ENCODE data around the gene SLC25A22. TPM values are rescaled to one million over a fixed set of nuclear protein-coding genes. Genes with fewer than 3 reads are reported as not detected.

Gene SLC25A22
- total RNA-seq, 2 donors from 2014 or later: 55.8 to 69.5 TPM

DNA sequence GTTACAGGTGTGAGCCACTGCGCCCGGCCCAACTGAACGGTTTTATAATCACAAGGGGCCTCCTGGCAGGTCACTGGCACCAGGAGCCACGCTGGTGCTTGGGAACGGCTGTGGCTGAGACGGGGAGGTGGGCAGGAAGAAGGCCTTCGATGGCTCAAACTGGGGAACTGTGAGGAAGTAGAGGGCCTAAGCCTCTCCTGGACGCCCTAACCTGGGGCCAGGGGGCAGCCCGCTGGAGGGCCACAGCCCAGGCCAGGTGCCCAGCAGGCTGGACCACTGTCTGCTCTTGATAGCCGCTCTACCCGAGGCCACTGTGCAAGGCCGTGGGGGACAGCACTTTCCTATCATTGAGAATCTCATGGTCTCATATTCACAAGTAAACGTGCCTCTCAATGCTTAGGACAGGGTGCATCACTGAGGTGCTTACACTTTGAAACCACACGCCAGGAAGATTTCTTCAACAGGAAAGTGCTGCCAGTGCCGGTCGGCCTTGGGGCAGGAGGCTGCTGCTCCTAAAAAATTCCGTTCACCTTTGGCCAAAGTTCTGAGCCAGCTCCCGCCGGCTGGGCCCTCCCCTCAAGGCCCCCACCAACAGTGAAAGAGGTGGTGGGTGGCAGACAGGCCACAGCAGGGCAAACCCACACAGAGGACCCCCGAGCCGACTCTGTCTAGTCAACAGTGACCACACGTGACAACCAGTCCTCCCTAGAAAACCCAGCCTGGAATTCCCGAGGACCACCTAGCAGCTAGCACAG lies 28.0 kb downstream of the SLC25A22 start:
- DNase-seq (no peak), ATAC-seq (no peak)
- H3K9me3 ChIP-seq: no peaks in the 10 kb centered on the region
- 82 to 89% methylated on average over 16 to 23 of the region's 23 CpGs for WGBS, 2 donors
- H3K4me1 ChIP-seq: peaks cover 4% of the 10 kb centered on the region
- no peak overlapping the region for H3K4me3 ChIP-seq
- H3K36me3 ChIP-seq (replicated peaks in 1 of 2; ENCODE audit: insufficient read depth in 1 of 2, low read depth in 2 of 2): peaks cover 0 to 12% of the 10 kb centered on the region in 2 donors
- intact Hi-C loops (cut with DNase I): no loop called here
- H3K27ac ChIP-seq: no peak overlapping the region
- no peaks in the 10 kb centered on the region for H3K27me3 ChIP-seq
- no peak for TF ChIP-seq POLR2A (IDR thresholded peaks at IDR 0.05)
- TF ChIP-seq, protein P1, sequence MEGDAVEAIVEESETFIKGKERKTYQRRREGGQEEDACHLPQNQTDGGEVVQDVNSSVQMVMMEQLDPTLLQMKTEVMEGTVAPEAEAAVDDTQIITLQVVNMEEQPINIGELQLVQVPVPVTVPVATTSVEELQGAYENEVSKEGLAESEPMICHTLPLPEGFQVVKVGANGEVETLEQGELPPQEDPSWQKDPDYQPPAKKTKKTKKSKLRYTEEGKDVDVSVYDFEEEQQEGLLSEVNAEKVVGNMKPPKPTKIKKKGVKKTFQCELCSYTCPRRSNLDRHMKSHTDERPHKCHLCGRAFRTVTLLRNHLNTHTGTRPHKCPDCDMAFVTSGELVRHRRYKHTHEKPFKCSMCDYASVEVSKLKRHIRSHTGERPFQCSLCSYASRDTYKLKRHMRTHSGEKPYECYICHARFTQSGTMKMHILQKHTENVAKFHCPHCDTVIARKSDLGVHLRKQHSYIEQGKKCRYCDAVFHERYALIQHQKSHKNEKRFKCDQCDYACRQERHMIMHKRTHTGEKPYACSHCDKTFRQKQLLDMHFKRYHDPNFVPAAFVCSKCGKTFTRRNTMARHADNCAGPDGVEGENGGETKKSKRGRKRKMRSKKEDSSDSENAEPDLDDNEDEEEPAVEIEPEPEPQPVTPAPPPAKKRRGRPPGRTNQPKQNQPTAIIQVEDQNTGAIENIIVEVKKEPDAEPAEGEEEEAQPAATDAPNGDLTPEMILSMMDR (IDR thresholded peaks at IDR 0.05): no peak

DNA sequence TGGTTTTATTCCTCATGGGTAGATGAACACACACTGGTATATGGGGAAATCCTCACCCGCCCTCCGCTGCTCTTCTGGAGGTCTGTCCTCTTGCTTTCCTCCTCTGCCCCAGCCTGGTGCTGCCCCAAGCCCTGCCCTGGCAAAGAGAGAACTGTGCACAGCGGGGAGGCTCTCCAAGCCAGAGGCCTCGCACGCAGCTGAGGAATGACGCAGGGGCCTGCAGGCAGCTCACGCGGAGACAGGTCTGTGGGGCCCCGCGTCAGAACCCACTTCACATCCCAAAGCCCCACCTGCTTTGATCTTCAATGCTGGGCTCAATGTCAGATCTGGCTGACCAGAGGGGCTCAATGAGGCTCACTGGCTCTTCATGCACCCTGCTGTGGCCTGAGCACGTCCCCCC lies 30.8 kb downstream of the SLC25A22 start:
- DNase-seq: no peak
- WGBS, 2 donors: 93% methylated on average over 4 to 11 of the region's 11 CpGs
- Histone ChIP-seq H3K27me3 (no peaks in the 10 kb centered on the region), H3K9me3 (no peaks in the 10 kb centered on the region), H3K4me3 (no peak overlapping the region), H3K4me1 (peaks cover 7% of the 10 kb centered on the region), H3K36me3 (replicated peaks in 1 of 2; ENCODE audit: insufficient read depth in 1 of 2, low read depth in 2 of 2) (peaks cover 0 to 15% of the 10 kb centered on the region in 2 donors), H3K27ac (no peak overlapping the region)
- TF ChIP-seq, protein P1 (IDR thresholded peaks at IDR 0.05): no peak
- TF ChIP-seq POLR2A (IDR thresholded peaks at IDR 0.05): no peak
- intact Hi-C loops (cut with DNase I): no loop called here
- no peak for ATAC-seq

DNA sequence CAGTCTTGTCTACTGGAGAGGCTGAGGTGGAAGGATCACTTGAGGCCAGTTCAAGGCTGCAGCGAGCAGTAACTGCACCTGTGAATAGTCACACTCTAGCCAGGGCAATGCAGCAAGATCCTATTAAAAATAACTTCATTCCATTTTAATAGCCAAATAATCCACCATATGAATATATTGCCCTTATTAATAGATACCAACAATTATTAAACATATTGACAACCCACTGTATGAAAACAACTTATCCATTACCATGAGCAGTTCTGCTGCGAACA lies 31.2 kb downstream of the SLC25A22 start:
- H3K27ac ChIP-seq: no peak overlapping the region
- no peak for ATAC-seq
- H3K9me3 ChIP-seq: no peaks in the 10 kb centered on the region
- 86 to 92% methylated on average over 2 of the region's 2 CpGs for WGBS, 2 donors
- no peak for TF ChIP-seq POLR2A (IDR thresholded peaks at IDR 0.05)
- TF ChIP-seq, protein P1 (IDR thresholded peaks at IDR 0.05): no peak
- no peak for DNase-seq
- H3K4me1 ChIP-seq: peaks cover 7% of the 10 kb centered on the region
- H3K36me3 ChIP-seq (replicated peaks in 1 of 2; ENCODE audit: insufficient read depth in 1 of 2, low read depth in 2 of 2): peaks cover 0 to 14% of the 10 kb centered on the region in 2 donors
- H3K4me3 ChIP-seq: no peak overlapping the region
- H3K27me3 ChIP-seq: no peaks in the 10 kb centered on the region
- intact Hi-C loops (cut with DNase I): no loop called here

DNA sequence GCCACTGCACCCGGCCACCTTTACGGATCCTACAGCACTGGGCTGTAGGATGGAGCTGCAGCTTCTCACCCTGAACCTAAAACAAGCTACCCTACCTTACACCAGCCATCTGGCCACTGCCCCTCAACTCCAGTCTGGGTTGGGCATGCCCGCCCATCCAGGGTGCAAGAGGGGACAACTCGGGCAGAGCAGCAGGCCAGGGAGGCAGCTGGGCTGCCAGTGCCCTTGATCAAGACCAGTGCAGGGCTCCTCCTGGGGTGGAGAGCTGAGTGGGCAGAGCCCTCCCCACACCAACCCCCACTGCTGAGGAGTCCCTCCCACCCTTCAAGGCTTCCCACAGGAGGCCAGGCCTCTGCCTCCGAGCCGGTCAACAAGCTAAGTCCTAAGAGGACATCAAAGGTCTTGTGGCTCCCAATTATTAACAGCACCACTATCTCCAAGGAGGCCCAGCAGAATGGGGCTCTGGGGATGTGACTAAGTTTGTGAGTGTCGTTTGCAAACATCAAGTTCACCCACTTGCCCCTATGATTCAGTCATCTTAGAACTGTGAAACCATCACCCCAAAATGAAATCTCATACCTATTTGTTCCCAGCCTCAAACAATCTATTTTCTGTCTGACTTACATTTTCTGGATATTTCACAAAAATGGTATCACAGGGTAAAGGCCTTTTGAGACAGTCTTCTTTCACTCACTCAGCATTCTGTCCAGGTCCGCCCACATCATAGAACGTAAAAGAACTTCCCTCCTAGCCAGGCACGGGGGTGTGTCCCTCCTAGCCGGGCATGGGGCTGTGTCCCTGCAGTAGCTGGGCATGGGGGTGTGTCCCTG lies 31.8 kb downstream of the SLC25A22 start:
- ATAC-seq (no peak), DNase-seq (no peak)
- intact Hi-C loops (cut with DNase I): no loop called here
- H3K27ac ChIP-seq: no peak overlapping the region
- WGBS, 2 donors: 79 to 81% methylated on average over 8 to 11 of the region's 11 CpGs
- no peak overlapping the region for H3K4me3 ChIP-seq
- H3K9me3 ChIP-seq: no peaks in the 10 kb centered on the region
- peaks cover 7% of the 10 kb centered on the region for H3K4me1 ChIP-seq
- H3K36me3 ChIP-seq (replicated peaks in 1 of 2; ENCODE audit: insufficient read depth in 1 of 2, low read depth in 2 of 2): peaks cover 0 to 17% of the 10 kb centered on the region in 2 donors
- no peak for TF ChIP-seq POLR2A (IDR thresholded peaks at IDR 0.05)
- TF ChIP-seq, protein P1 (IDR thresholded peaks at IDR 0.05): no peak
- H3K27me3 ChIP-seq: no peaks in the 10 kb centered on the region

Measured in body of pancreas (tissue), 4 donors.